ENCODE data around the gene TMEM163.

DNA sequence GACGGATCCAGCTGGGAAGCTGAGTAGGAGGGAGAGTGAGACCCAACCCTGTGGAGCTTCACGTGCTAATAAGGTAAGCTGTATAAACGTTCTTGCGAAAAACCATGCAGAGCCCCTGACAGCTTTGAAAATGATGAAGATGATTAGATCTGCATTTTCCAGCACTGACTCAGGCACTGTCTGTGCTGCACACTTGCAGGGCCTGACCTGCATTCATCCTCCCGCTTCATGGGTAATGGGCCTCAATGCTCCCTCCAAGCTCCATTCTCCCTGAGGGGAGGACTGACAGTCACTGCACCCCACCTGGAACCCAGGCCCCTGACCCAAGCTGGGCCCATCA lies 205.4 kb downstream of the TMEM163 start:
- TF ChIP-seq, protein P1, sequence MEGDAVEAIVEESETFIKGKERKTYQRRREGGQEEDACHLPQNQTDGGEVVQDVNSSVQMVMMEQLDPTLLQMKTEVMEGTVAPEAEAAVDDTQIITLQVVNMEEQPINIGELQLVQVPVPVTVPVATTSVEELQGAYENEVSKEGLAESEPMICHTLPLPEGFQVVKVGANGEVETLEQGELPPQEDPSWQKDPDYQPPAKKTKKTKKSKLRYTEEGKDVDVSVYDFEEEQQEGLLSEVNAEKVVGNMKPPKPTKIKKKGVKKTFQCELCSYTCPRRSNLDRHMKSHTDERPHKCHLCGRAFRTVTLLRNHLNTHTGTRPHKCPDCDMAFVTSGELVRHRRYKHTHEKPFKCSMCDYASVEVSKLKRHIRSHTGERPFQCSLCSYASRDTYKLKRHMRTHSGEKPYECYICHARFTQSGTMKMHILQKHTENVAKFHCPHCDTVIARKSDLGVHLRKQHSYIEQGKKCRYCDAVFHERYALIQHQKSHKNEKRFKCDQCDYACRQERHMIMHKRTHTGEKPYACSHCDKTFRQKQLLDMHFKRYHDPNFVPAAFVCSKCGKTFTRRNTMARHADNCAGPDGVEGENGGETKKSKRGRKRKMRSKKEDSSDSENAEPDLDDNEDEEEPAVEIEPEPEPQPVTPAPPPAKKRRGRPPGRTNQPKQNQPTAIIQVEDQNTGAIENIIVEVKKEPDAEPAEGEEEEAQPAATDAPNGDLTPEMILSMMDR (IDR thresholded peaks at IDR 0.05; ENCODE audit: low read depth, low read length, poor library complexity, severe bottlenecking): no peak
- TF ChIP-seq EZH2phosphoT487 (IDR thresholded peaks at IDR 0.05; ENCODE audit: borderline replicate concordance, low read length): no peak

Data from DOHH2 (cell line).